Natural killer cell (primary cell): Measurements from ENCODE around the gene GPR15LG. TPM values are rescaled to one million over a fixed set of nuclear protein-coding genes. Genes with fewer than 3 reads are reported as not detected.
A peak's percentile ranks its signal among the peaks of the same experiment; 100 is the strongest.

Source experiments
- ATAC-seq, 3 donors: fragments of 150-1000 bp in 2 of 3; fragments of 200-7000 bp in 1 of 3; cut with Tn5 transposase; 1 replicate in 1 of 3; 2 replicates in 2 of 3; pipeline ENCODE4 v1.10.0; 2021; ENCODE audit warnings: mild to moderate bottlenecking in 2 of 3, moderate library complexity in 2 of 3
- DNase-seq, 2 donors: peaks; one replicate each; pipeline versions ENCODE4 v3.0.0 to v3.0.0-alpha.2; 2013 to 2021; ENCODE audit warnings: mixed read lengths in 1 of 2
- H3K27ac ChIP-seq: one replicate; pipeline ENCODE4 v1.5.1; 2013; ENCODE audit warnings: mild to moderate bottlenecking, low read length
- H3K27me3 ChIP-seq: one replicate; pipeline ENCODE4 v1.6.1; 2013; ENCODE audit warnings: low read length; ENCODE audit not compliant: control insufficient read depth, insufficient read depth
- H3K36me3 ChIP-seq: one replicate; pipeline ENCODE4 v1.6.1; 2013; ENCODE audit warnings: low read length; ENCODE audit not compliant: control insufficient read depth, insufficient read depth
- H3K4me1 ChIP-seq: one replicate; pipeline ENCODE4 v1.6.1; 2013; ENCODE audit warnings: low read length; ENCODE audit not compliant: control insufficient read depth, insufficient read depth
- H3K4me3 ChIP-seq: one replicate; pipeline ENCODE4 v1.5.1; 2013; ENCODE audit warnings: low read length
- H3K9me3 ChIP-seq: one replicate; pipeline ENCODE4 v1.6.1; 2013; ENCODE audit warnings: low read length; ENCODE audit not compliant: control insufficient read depth, insufficient read depth
- H3K27ac Mint-ChIP-seq, 2 donors: one replicate each; pipeline ENCODE4 v1.8.0; 2022; ENCODE audit warnings: mild to moderate bottlenecking in 2 of 2, mixed read lengths in 2 of 2, moderate library complexity in 1 of 2
- H3K27me3 Mint-ChIP-seq, 2 donors: one replicate each; pipeline ENCODE4 v1.8.0; 2022; ENCODE audit warnings: low read depth in 2 of 2, mixed read lengths in 2 of 2
- H3K36me3 Mint-ChIP-seq: one replicate; pipeline ENCODE4 v1.8.0; 2022; ENCODE audit warnings: mixed read lengths
- H3K4me1 Mint-ChIP-seq, 2 donors: one replicate each; pipeline ENCODE4 v1.8.0; 2022; ENCODE audit warnings: mixed read lengths in 2 of 2
- H3K4me3 Mint-ChIP-seq: one replicate; pipeline ENCODE4 v1.8.0; 2022; ENCODE audit warnings: mild to moderate bottlenecking, moderate library complexity, mixed read lengths
- H3K9me3 Mint-ChIP-seq, 2 donors: one replicate each; pipeline ENCODE4 v1.8.0; 2022; ENCODE audit warnings: mixed read lengths in 2 of 2
- CTCF ChIP-seq: fragments of 200-600 bp; IDR thresholded peaks from one replicate; pipeline ENCODE4 v1.8.0; 2022; ENCODE audit warnings: antibody characterized with exemption
- WGBS: methylation state at CpG from one replicate; pipeline ENCODE4 v1.1.7; 2013; ENCODE audit warnings: missing lambda C conversion rate; ENCODE audit not compliant: insufficient coverage; 5-methylcytosine and 5-hydroxymethylcytosine counted together
- intact Hi-C: fragments of 100-400 bp; cut with micrococcal nuclease; formaldehyde crosslinking; loops from one replicate; pipeline ENCODE4 v1.14.2; 2022
- total RNA-seq, 4 donors: library from RNA; stranded (reverse); fragments of 120-200 nt in 1 of 4; gene quantifications; one replicate each; pipeline versions ENCODE4 v1.2.3 to v1.2.4, GENCODE V29; 2013 to 2022

GPR15LG gene
- total RNA-seq, 3 donors from 2014 or later (not counting 1 experiment from before 2014, with no cell fraction given): not detected

DNA sequence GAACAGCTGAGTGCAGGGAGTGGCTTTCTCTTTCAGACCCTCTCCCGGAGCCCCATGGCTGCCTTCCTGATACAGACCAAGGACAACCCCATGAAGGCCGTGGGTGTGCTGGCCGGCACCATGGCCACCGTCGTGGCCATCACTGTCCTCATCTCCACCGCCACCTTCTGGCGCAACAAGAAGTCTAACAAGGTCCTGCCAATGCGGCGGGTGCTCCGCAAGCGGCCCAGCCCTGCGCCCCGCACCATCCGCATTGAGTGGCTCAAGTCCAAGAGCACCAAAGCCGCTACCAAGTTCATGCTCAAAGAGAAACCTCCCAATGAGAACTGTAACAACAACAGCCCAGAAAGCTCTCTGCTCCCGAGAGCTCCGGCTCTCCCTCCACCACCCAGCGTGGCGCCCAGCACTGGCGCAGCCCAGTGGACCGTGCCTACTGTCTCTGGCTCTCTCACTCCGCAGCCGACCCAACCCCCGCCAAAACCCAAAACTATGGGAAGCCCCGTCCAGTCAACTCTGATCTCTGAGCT is 40.5 kb downstream of the GPR15LG start:
- H3K27me3 Mint-ChIP-seq: no peaks in the 10 kb centered on the region
- Histone ChIP-seq H3K27me3 (no peaks in the 10 kb centered on the region), H3K4me1 (no peaks in the 10 kb centered on the region), H3K4me3 (no peak overlapping the region), H3K9me3 (no peaks in the 10 kb centered on the region), H3K36me3 (no peaks in the 10 kb centered on the region), H3K27ac (no peak overlapping the region)
- H3K9me3 Mint-ChIP-seq: no peaks in the 10 kb centered on the region
- DNase-seq (no peak), ATAC-seq (peak; percentile 8 to 55 (median 28))
- H3K27ac Mint-ChIP-seq: no peak overlapping the region
- peak overlapping the region; percentile 51 for H3K4me3 Mint-ChIP-seq
- peaks cover 0 to 7% of the 10 kb centered on the region in 2 donors for H3K4me1 Mint-ChIP-seq
- no peaks in the 10 kb centered on the region for H3K36me3 Mint-ChIP-seq
- TF ChIP-seq CTCF: no peak
- intact Hi-C loops: loop anchor here (2.0 kb wide), 1 partner anchor 65 kb away; no protein-coding TSS in a partner anchor
- 76% methylated on average over 25 of the region's 25 CpGs for WGBS

- Mint-ChIP-seq H3K9me3 (no peaks in the 10 kb centered on the region), H3K4me3 (peak overlapping the region; percentile 51), H3K27ac (no peak overlapping the region), H3K27me3 (peaks cover 0 to 5% of the 10 kb centered on the region in 2 donors), H3K4me1 (peaks cover 0 to 7% of the 10 kb centered on the region in 2 donors), H3K36me3 (no peaks in the 10 kb centered on the region)
- Histone ChIP-seq H3K4me1 (no peaks in the 10 kb centered on the region), H3K27ac (no peak overlapping the region), H3K9me3 (no peaks in the 10 kb centered on the region), H3K27me3 (no peaks in the 10 kb centered on the region), H3K4me3 (no peak overlapping the region), H3K36me3 (no peaks in the 10 kb centered on the region)
- WGBS: 56% methylated on average over 12 of the region's 12 CpGs
- intact Hi-C loops: loop anchor here (2.0 kb wide), 1 partner anchor 66 kb away; no protein-coding TSS in a partner anchor
- ATAC-seq (peak; percentile 73 to 97 (median 92)), DNase-seq (peak; percentile 54 to 57)
- TF ChIP-seq CTCF: peak; percentile 61
These were observed 41.1 kb downstream of the GPR15LG start for GRCh38 chr10:84214612-84215235.

DNA sequence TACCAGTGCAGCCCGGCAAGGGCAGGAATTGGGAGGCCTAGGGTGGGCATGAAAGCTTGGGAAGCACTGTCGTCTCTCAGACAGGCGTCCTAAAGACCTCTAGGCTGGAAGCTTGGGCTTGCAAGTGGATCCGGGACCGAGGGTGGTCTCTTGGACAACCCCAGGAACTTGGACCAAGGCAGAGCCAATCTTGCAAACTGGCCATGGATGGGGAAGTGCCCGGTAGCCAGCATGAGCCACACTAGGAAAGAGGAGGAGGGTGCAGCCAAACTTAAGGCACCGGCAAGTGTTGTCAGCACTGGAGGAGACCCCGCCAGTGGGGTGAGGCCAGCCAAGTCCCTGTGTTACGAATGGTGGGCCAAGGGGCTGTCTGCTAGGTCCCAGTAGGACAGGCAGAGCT is 43.2 kb downstream of the GPR15LG start:
- intact Hi-C loops: no loop called here
- WGBS: 88% methylated on average over 9 of the region's 9 CpGs
- DNase-seq (no peak), ATAC-seq (no peak)
- H3K27me3 Mint-ChIP-seq: peaks cover 0 to 7% of the 10 kb centered on the region in 2 donors
- Histone ChIP-seq H3K27ac (no peak overlapping the region), H3K27me3 (no peaks in the 10 kb centered on the region), H3K4me1 (no peaks in the 10 kb centered on the region), H3K4me3 (no peak overlapping the region), H3K36me3 (no peaks in the 10 kb centered on the region), H3K9me3 (no peaks in the 10 kb centered on the region)
- H3K9me3 Mint-ChIP-seq: no peaks in the 10 kb centered on the region
- H3K4me3 Mint-ChIP-seq: no peak overlapping the region
- H3K27ac Mint-ChIP-seq: no peak overlapping the region
- no peaks in the 10 kb centered on the region for H3K36me3 Mint-ChIP-seq
- peaks cover 0 to 7% of the 10 kb centered on the region in 2 donors for H3K4me1 Mint-ChIP-seq
- no peak for TF ChIP-seq CTCF
